HG03097 (cell line): ENCODE results near the gene BCAS3.
"Not testable (repeated sequence)": the region's sequence is repeated elsewhere in the genome, so short reads cannot be mapped to it uniquely, and the experiment has no call there.

Source experiments
- ATAC-seq: cut with Tn5 transposase; IDR thresholded peaks from one replicate; pipeline ENCODE4 v1.9.1; 2021; ENCODE audit not compliant: unreplicated experiment, low FRiP score

BCAS3 gene

GRCh38 chr17:60743799-60744198 is 66.1 kb downstream of the BCAS3 start:
- no peak for ATAC-seq

- no peak for ATAC-seq
Measured at GRCh38 chr17:60744355-60744966, 66.8 kb downstream of the BCAS3 start.

GRCh38 chr17:60745544-60745943 is 67.9 kb downstream of the BCAS3 start:
- ATAC-seq: no peak

GRCh38 chr17:60747069-60747808 is 69.6 kb downstream of the BCAS3 start:
- no peak for ATAC-seq

GRCh38 chr17:60748204-60748603 is 70.6 kb downstream of the BCAS3 start:
- no peak for ATAC-seq

- ATAC-seq: no peak
Measured at GRCh38 chr17:60749050-60749449, 71.4 kb downstream of the BCAS3 start.

GRCh38 chr17:60749708-60750107 is 72.1 kb downstream of the BCAS3 start:
- ATAC-seq: no peak

GRCh38 chr17:60750640-60751039 is 73.0 kb downstream of the BCAS3 start:
- no peak for ATAC-seq

GRCh38 chr17:60751884-60752283 is 74.2 kb downstream of the BCAS3 start:
- ATAC-seq: no peak

- no peak for ATAC-seq
Measured at GRCh38 chr17:60752873-60753577, 75.4 kb downstream of the BCAS3 start.

GRCh38 chr17:60754057-60754604 is 76.5 kb downstream of the BCAS3 start:
- ATAC-seq: no peak

- ATAC-seq: not testable (repeated sequence)
Measured at GRCh38 chr17:60756798-60757197, 79.1 kb downstream of the BCAS3 start.

- ATAC-seq: no peak
Measured at GRCh38 chr17:60757437-60757836, 79.8 kb downstream of the BCAS3 start.

GRCh38 chr17:60759756-60760155 is 82.1 kb downstream of the BCAS3 start:
- ATAC-seq: no peak

GRCh38 chr17:60761301-60761700 is 83.7 kb downstream of the BCAS3 start:
- ATAC-seq: not testable (repeated sequence)

- ATAC-seq: no peak
Measured at GRCh38 chr17:60766778-60767190, 89.1 kb downstream of the BCAS3 start.

- no peak for ATAC-seq
Measured at GRCh38 chr17:60767744-60768308, 90.2 kb downstream of the BCAS3 start.

GRCh38 chr17:60769327-60769726 is 91.7 kb downstream of the BCAS3 start:
- no peak for ATAC-seq

- no peak for ATAC-seq
Measured at GRCh38 chr17:60770946-60771422, 93.3 kb downstream of the BCAS3 start.

- ATAC-seq: not testable (repeated sequence)
Measured at GRCh38 chr17:60771621-60772020, 94.0 kb downstream of the BCAS3 start.

- no peak for ATAC-seq
Measured at GRCh38 chr17:60773552-60773951, 95.9 kb downstream of the BCAS3 start.
